ENCODE measurements around the gene TMEM81. TPM values are rescaled to one million over a fixed set of nuclear protein-coding genes. Genes with fewer than 3 reads are reported as not detected.

Gene TMEM81
- total RNA-seq (2014; rRNA removed; shearing (Covaris generic)) = 0.99 TPM in 1 of 2 replicates, not detected in the other

GRCh38 chr1:205084360-205084759 lies at the start of gene TMEM81:
Gene TMEM81, minus strand, starts transcription at chr1:205084460. Its CDS starts 140 bp downstream, at chr1:205084320.
- no peak for DNase-seq (ENCODE audit: low spot score)

GRCh38 chr1:205133287-205133686 lies 49.0 kb upstream of the TMEM81 start:
- no peak for DNase-seq (ENCODE audit: low spot score)

- DNase-seq (ENCODE audit: low spot score) = no peak
These were observed 45.3 kb upstream of the TMEM81 start for GRCh38 chr1:205129447-205130029.

- DNase-seq (ENCODE audit: low spot score) = no peak
These were observed 43.8 kb upstream of the TMEM81 start for GRCh38 chr1:205128050-205128449.

- no peak for DNase-seq (ENCODE audit: low spot score)
These were observed 43.4 kb upstream of the TMEM81 start for GRCh38 chr1:205127646-205128045.

- no peak for DNase-seq (ENCODE audit: low spot score)
These were observed 40.5 kb upstream of the TMEM81 start for GRCh38 chr1:205124726-205125125.

GRCh38 chr1:205122489-205122882 lies 38.2 kb upstream of the TMEM81 start:
- DNase-seq (ENCODE audit: low spot score) = no peak

GRCh38 chr1:205121660-205122488 lies 37.6 kb upstream of the TMEM81 start, which contains the start of gene RBBP5:
Gene RBBP5, minus strand, starts transcription at chr1:205121978. Its CDS starts 105 bp downstream, at chr1:205121873.
- DNase-seq (ENCODE audit: low spot score) = peak; percentile 96

GRCh38 chr1:205118752-205119151 lies 34.5 kb upstream of the TMEM81 start:
- no peak for DNase-seq (ENCODE audit: low spot score)

GRCh38 chr1:205111354-205111753 lies 27.1 kb upstream of the TMEM81 start:
- no peak for DNase-seq (ENCODE audit: low spot score)

GRCh38 chr1:205109711-205110110 lies 25.5 kb upstream of the TMEM81 start:
- no peak for DNase-seq (ENCODE audit: low spot score)

- DNase-seq (ENCODE audit: low spot score) = no peak
These were observed 25.0 kb upstream of the TMEM81 start for GRCh38 chr1:205109269-205109668.

- DNase-seq (ENCODE audit: low spot score) = no peak
These were observed 24.2 kb upstream of the TMEM81 start for GRCh38 chr1:205108464-205108863.

- DNase-seq (ENCODE audit: low spot score) = no peak
These were observed 23.1 kb upstream of the TMEM81 start for GRCh38 chr1:205107327-205107726.

GRCh38 chr1:205102404-205102803 lies 18.1 kb upstream of the TMEM81 start:
- no peak for DNase-seq (ENCODE audit: low spot score)

- DNase-seq (ENCODE audit: low spot score) = no peak
These were observed 14.0 kb upstream of the TMEM81 start for GRCh38 chr1:205098242-205098641.

- no peak for DNase-seq (ENCODE audit: low spot score)
These were observed 11.2 kb upstream of the TMEM81 start for GRCh38 chr1:205095422-205095821.

GRCh38 chr1:205091043-205091740 lies 6.9 kb upstream of the TMEM81 start:
- no peak for DNase-seq (ENCODE audit: low spot score)

- no peak for DNase-seq (ENCODE audit: low spot score)
These were observed 4.1 kb upstream of the TMEM81 start for GRCh38 chr1:205088341-205088740.

- no peak for DNase-seq (ENCODE audit: low spot score)
These were observed 1.8 kb downstream of the TMEM81 start for GRCh38 chr1:205082431-205082830.

- DNase-seq (ENCODE audit: low spot score) = no peak
These were observed 6.3 kb downstream of the TMEM81 start for GRCh38 chr1:205077934-205078311.

- DNase-seq (ENCODE audit: low spot score) = no peak
These were observed 6.9 kb downstream of the TMEM81 start for GRCh38 chr1:205077158-205077933.
